PC-9 (cell line): Measurements from ENCODE around the gene GPR37L1.

Experiments
- CTCF ChIP-seq: fragments of 200-600 bp; sonication (generic); conservative IDR thresholded peaks from 2 replicates; pipeline ENCODE4 v1.6.1; 2017; ENCODE audit warnings: mixed run types, antibody characterized with exemption, mild to moderate bottlenecking, moderate library complexity
- EZH2 ChIP-seq: fragments of 200-600 bp; sonication (generic); IDR thresholded peaks from 2 replicates; pipeline ENCODE4 v1.8.0; 2017; ENCODE audit warnings: antibody characterized with exemption, low read depth

- TF ChIP-seq CTCF (no peak), EZH2 (no peak)
Measured at GRCh38 chr1:202168861-202169260, 46.1 kb downstream of the GPR37L1 start.
